ENCODE measurements around the gene FBXO31. TPM values are rescaled to one million over a fixed set of nuclear protein-coding genes. Genes with fewer than 3 reads are reported as not detected.

The FBXO31 gene
- total RNA-seq, 1 donor from 2014 or later, result 5.8 TPM

GRCh38 chr16:87305505-87306391, 77.8 kb downstream of the FBXO31 start:
- Mint-ChIP-seq H3K4me1 (no peaks in the 10 kb centered on the region), H3K27me3 (ENCODE audit: insufficient read depth, low read depth) (no peaks in the 10 kb centered on the region), H3K27ac (no peak overlapping the region), H3K9me3 (no peaks in the 10 kb centered on the region), H3K36me3 (peaks cover 4% of the 10 kb centered on the region), H3K4me3 (no peak overlapping the region)
- Histone ChIP-seq H3K27ac (no peak overlapping the region), H4K20me1 (ENCODE audit: low read depth) (no peaks in the 10 kb centered on the region), H3K4me2 (no peak overlapping the region), H3K9me3 (ENCODE audit: low read depth) (no peaks in the 10 kb centered on the region), H2AFZ (replicated peaks) (no peak overlapping the region), H3K4me1 (peaks cover 4% of the 10 kb centered on the region), H3K27me3 (no peaks in the 10 kb centered on the region), H3F3A (ENCODE audit: low read depth) (no peaks in the 10 kb centered on the region), H3K79me2 (ENCODE audit: low read depth) (no peaks in the 10 kb centered on the region), H3K36me3 (no peaks in the 10 kb centered on the region), H3K4me3 (no peak overlapping the region), H3K9ac (no peak overlapping the region)
- TF ChIP-seq CTCF (IDR thresholded peaks at IDR 0.05) (peak; percentile 18), EZH2 (IDR thresholded peaks at IDR 0.05) (no peak), EZH2phosphoT487 (IDR thresholded peaks at IDR 0.05) (no peak)
- DNase-seq (ENCODE audit: low spot score), result peak; percentile 28

GRCh38 chr16:87304951-87305350, 78.6 kb downstream of the FBXO31 start:
- H3K36me3 ChIP-seq, result no peaks in the 10 kb centered on the region
- H3K4me3 ChIP-seq, result no peak overlapping the region
- H3K4me1 ChIP-seq, result peaks cover 4% of the 10 kb centered on the region
- no peaks in the 10 kb centered on the region for H3K9me3 ChIP-seq (ENCODE audit: low read depth)
- Mint-ChIP-seq H3K4me1 (no peaks in the 10 kb centered on the region), H3K36me3 (peaks cover 4% of the 10 kb centered on the region), H3K27ac (no peak overlapping the region), H3K9me3 (no peaks in the 10 kb centered on the region), H3K27me3 (ENCODE audit: insufficient read depth, low read depth) (no peaks in the 10 kb centered on the region), H3K4me3 (no peak overlapping the region)
- TF ChIP-seq EZH2 (IDR thresholded peaks at IDR 0.05), result no peak
- TF ChIP-seq EZH2phosphoT487 (IDR thresholded peaks at IDR 0.05), result no peak
- TF ChIP-seq CTCF (IDR thresholded peaks at IDR 0.05), result no peak
- H3K27me3 ChIP-seq, result no peaks in the 10 kb centered on the region
- H3K27ac ChIP-seq, result no peak overlapping the region
- DNase-seq (ENCODE audit: low spot score), result no peak
- no peak overlapping the region for H3K9ac ChIP-seq
- no peaks in the 10 kb centered on the region for H3K79me2 ChIP-seq (ENCODE audit: low read depth)
- H4K20me1 ChIP-seq (ENCODE audit: low read depth), result no peaks in the 10 kb centered on the region
- no peaks in the 10 kb centered on the region for H3F3A ChIP-seq (ENCODE audit: low read depth)
- no peak overlapping the region for H2AFZ ChIP-seq (replicated peaks)
- H3K4me2 ChIP-seq, result no peak overlapping the region

GRCh38 chr16:87303962-87304521, 79.5 kb downstream of the FBXO31 start:
- no peaks in the 10 kb centered on the region for H3K4me1 Mint-ChIP-seq

More at GRCh38 chr16:87303962-87304521, 79.5 kb downstream of the FBXO31 start:
- Mint-ChIP-seq H3K27me3 (ENCODE audit: insufficient read depth, low read depth) (no peaks in the 10 kb centered on the region), H3K4me3 (no peak overlapping the region), H3K27ac (no peak overlapping the region), H3K36me3 (peaks cover 4% of the 10 kb centered on the region), H3K9me3 (no peaks in the 10 kb centered on the region)
- Histone ChIP-seq H3K9me3 (ENCODE audit: low read depth) (no peaks in the 10 kb centered on the region), H3F3A (ENCODE audit: low read depth) (no peaks in the 10 kb centered on the region), H4K20me1 (ENCODE audit: low read depth) (no peaks in the 10 kb centered on the region), H3K4me3 (no peak overlapping the region), H3K27ac (no peak overlapping the region), H3K36me3 (no peaks in the 10 kb centered on the region), H2AFZ (replicated peaks) (no peak overlapping the region), H3K9ac (no peak overlapping the region), H3K4me2 (no peak overlapping the region), H3K27me3 (no peaks in the 10 kb centered on the region), H3K4me1 (peaks cover 4% of the 10 kb centered on the region), H3K79me2 (ENCODE audit: low read depth) (no peaks in the 10 kb centered on the region)
- TF ChIP-seq EZH2phosphoT487 (IDR thresholded peaks at IDR 0.05) (no peak), CTCF (IDR thresholded peaks at IDR 0.05) (no peak), EZH2 (IDR thresholded peaks at IDR 0.05) (no peak)
- no peak for DNase-seq (ENCODE audit: low spot score)

Data from neural progenitor cell (in vitro differentiated cells).